A673 (cell line): ENCODE results near the gene LRRN4CL. TPM values are rescaled to one million over a fixed set of nuclear protein-coding genes. Genes with fewer than 3 reads are reported as not detected.

Source experiments
- BruUV-seq: library from RNA; stranded (reverse); fragments of 400-500 nt; replicated peaks from 2 replicates; lab custom pipeline; 2021; lab: Mats Ljungman, UMichigan
- CTCF ChIA-PET: fragments of 300-600 bp; sonication (Branson Sonifier 250); formaldehyde crosslinking; loops from one replicate; lab custom pipeline; 2022; ENCODE audit warnings: antibody characterized with exemption; lab: Charles Lee
- POLR2A ChIA-PET: fragments of 300-600 bp; sonication (Branson Sonifier 250); formaldehyde crosslinking; loops from one replicate; lab custom pipeline; 2022; ENCODE audit warnings: antibody characterized with exemption; ENCODE audit not compliant: low non-redundant PET; lab: Charles Lee
- DNase-seq: peaks from one replicate; pipeline ENCODE4 v3.0.0-alpha.2; 2015; ENCODE audit warnings: low spot score
- H3K27ac ChIP-seq: fragments of 200-600 bp; sonication (generic); 2 replicates; pipeline ENCODE4 v1.5.1; 2016; ENCODE audit warnings: mixed run types, low read depth, mild to moderate bottlenecking, mixed read lengths, antibody characterized with exemption, low read length; ENCODE audit not compliant: poor library complexity, severe bottlenecking
- H3K27me3 ChIP-seq: fragments of 200-600 bp; sonication (generic); replicated peaks from 2 replicates; pipeline ENCODE4 v1.6.1; 2017; ENCODE audit warnings: mixed run types, low read depth, mild to moderate bottlenecking, mixed read lengths, antibody characterized with exemption, low read length; ENCODE audit not compliant: insufficient read depth, poor library complexity
- H3K36me3 ChIP-seq: fragments of 200-600 bp; sonication (generic); 2 replicates; pipeline ENCODE4 v1.6.1; 2016; ENCODE audit warnings: mixed run types, mild to moderate bottlenecking, mixed read lengths, antibody characterized with exemption, low read length; ENCODE audit not compliant: insufficient read depth, poor library complexity, severe bottlenecking
- H3K4me1 ChIP-seq: fragments of 200-600 bp; sonication (generic); 2 replicates; pipeline ENCODE4 v1.6.1; 2017; ENCODE audit warnings: mixed run types, mild to moderate bottlenecking, mixed read lengths, antibody characterized with exemption, low read length; ENCODE audit not compliant: insufficient read depth, poor library complexity, severe bottlenecking
- H3K4me3 ChIP-seq: fragments of 200-600 bp; sonication (generic); 2 replicates; pipeline ENCODE4 v1.5.1; 2016; ENCODE audit warnings: low read depth, mixed run types, mild to moderate bottlenecking, mixed read lengths, low read length; ENCODE audit not compliant: poor library complexity, severe bottlenecking
- H3K9me3 ChIP-seq: fragments of 200-600 bp; sonication (generic); 2 replicates; pipeline ENCODE4 v1.6.1; 2016; ENCODE audit warnings: mixed run types, low read depth, mild to moderate bottlenecking, mixed read lengths, antibody characterized with exemption, low read length; ENCODE audit not compliant: poor library complexity, severe bottlenecking
- EZH2 ChIP-seq: fragments of 200-600 bp; sonication (generic); IDR thresholded peaks from 2 replicates; pipeline ENCODE4 v1.6.1; 2017; ENCODE audit warnings: borderline replicate concordance, low read depth, mild to moderate bottlenecking, mixed read lengths, antibody characterized with exemption, low read length; ENCODE audit not compliant: poor library complexity, severe bottlenecking
- intact Hi-C: fragments of 100-400 bp; cut with micrococcal nuclease; formaldehyde crosslinking; loops from one replicate; pipeline ENCODE4 v1.10.0; 2022; ENCODE audit not compliant: unreplicated experiment
- total RNA-seq: library from RNA; stranded (reverse); gene quantifications from 2 replicates; pipeline ENCODE4 v1.2.3, GENCODE V29; 2021
- TF ChIP-seq, protein P1 (sequence below): fragments of 300-800, 200-600 bp; sonication (generic); conservative IDR thresholded peaks from 2 replicates; pipeline ENCODE4 v1.5.1; 2017; ENCODE audit warnings: low read depth, mild to moderate bottlenecking, antibody characterized with exemption, low read length, moderate library complexity, mixed read lengths

Gene LRRN4CL
- total RNA-seq, 1 experiment from 2014 or later: 0.37 TPM

DNA sequence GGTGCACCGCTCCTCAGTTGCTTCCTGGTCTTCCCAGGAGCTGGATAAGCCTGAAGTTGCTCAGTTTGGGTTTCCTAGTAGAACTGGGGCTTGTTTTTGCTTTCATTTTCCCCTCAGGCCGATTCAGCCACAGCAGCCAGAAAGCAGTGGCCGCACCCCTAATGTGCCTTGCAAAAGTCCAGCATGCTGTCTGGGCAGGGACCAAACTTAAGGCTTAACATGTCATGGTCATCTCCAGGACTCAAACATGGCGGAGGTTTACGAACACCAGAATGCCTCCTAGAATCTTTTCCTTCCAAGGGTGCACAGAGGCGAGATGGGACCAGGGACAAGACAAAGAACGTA lies 20.6 kb upstream of the LRRN4CL start:
- no peak for DNase-seq
- Histone ChIP-seq H3K27ac (peak overlapping the region; percentile 96), H3K4me3 (peak overlapping the region; percentile 54), H3K4me1 (peaks cover 35% of the 10 kb centered on the region), H3K9me3 (no peaks in the 10 kb centered on the region), H3K36me3 (peaks cover 46% of the 10 kb centered on the region), H3K27me3 (no peaks in the 10 kb centered on the region)
- CTCF ChIA-PET: no interaction called here
- TSS peak; percentile 91 for BruUV-seq
- TF ChIP-seq, protein P1, sequence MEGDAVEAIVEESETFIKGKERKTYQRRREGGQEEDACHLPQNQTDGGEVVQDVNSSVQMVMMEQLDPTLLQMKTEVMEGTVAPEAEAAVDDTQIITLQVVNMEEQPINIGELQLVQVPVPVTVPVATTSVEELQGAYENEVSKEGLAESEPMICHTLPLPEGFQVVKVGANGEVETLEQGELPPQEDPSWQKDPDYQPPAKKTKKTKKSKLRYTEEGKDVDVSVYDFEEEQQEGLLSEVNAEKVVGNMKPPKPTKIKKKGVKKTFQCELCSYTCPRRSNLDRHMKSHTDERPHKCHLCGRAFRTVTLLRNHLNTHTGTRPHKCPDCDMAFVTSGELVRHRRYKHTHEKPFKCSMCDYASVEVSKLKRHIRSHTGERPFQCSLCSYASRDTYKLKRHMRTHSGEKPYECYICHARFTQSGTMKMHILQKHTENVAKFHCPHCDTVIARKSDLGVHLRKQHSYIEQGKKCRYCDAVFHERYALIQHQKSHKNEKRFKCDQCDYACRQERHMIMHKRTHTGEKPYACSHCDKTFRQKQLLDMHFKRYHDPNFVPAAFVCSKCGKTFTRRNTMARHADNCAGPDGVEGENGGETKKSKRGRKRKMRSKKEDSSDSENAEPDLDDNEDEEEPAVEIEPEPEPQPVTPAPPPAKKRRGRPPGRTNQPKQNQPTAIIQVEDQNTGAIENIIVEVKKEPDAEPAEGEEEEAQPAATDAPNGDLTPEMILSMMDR: no peak
- TF ChIP-seq EZH2: no peak
- POLR2A ChIA-PET: no interaction called here
- intact Hi-C loops: no loop called here

DNA sequence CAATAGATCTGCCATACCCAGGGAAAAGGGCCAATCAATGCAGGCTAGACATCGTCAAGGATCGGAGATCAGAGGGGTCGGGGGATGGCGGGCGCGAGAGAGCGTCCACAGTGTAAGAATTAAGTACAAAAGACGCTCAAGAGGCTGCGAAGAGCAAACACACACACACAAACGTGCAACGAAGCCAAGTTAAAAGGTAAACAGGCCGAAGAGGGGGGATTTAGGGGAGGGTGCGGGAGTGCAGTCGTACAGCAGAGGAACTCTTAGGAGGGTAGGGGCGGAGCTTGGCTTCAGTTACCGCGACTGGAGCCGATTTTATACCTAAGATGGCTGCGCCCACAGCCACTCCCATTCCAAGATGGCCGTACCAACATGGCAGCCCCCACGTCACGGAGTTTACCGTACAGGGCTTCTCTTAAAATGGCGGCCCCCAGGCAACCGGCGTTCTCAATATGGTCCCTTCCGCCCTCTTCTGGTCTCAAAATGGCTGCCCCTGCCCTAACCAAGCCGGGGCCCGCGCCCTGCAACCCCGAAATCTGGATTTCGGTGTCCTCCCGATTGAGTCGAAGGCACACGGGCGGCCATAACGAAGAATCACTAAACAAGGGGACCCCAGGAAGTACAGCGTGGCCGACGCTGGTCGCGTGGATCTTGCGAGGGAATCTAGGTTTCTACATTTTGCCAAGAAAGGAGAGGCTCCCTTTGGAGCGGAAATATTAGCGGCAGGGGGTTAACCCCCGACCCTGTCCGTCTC lies 20.1 kb upstream of the LRRN4CL start:
- H3K4me3 ChIP-seq: peak overlapping the region; percentile 54
- POLR2A ChIA-PET: interaction anchor here (0.5 kb wide), 1 partner anchor 36 kb away, joined by 3 read pairs; no protein-coding TSS in a partner anchor
- peak overlapping the region; percentile 96 for H3K27ac ChIP-seq
- intact Hi-C loops: loop anchor here (5.0 kb wide), 2 partner anchors 117 to 312 kb away; partner anchors contain the start of gene TUT1
- CTCF ChIA-PET: no interaction called here
- H3K27me3 ChIP-seq: no peaks in the 10 kb centered on the region
- no peaks in the 10 kb centered on the region for H3K9me3 ChIP-seq
- TF ChIP-seq, protein P1: no peak
- TF ChIP-seq EZH2: no peak
- H3K4me1 ChIP-seq: peaks cover 38% of the 10 kb centered on the region
- no TSS peak for BruUV-seq
- DNase-seq: peak; percentile 100
- peaks cover 41% of the 10 kb centered on the region for H3K36me3 ChIP-seq

DNA sequence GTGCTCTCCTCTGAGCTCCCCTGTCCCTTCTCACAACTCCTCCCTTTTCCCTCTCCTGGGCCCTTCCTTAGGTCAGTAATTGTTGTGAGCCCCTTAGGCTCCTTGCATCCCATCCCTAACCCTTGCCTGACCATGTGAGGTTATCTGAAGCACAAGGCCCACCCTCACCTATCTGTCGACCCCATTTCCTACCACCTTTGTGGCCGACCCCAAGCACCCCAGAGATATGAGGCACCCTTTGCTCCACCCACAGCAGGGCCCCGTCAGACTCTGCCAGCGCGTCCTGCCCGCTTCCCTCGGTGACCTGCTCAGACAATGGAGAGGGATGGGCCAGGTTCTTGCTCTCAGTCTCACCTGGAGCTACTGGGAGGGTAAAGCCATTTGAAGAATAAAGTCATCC lies 19.5 kb upstream of the LRRN4CL start:
- CTCF ChIA-PET: no interaction called here
- TF ChIP-seq, protein P1: no peak
- no peak for TF ChIP-seq EZH2
- POLR2A ChIA-PET: interaction anchor here (0.5 kb wide), 1 partner anchor 37 kb away, joined by 3 read pairs; no protein-coding TSS in a partner anchor
- no TSS peak for BruUV-seq
- peaks cover 38% of the 10 kb centered on the region for H3K4me1 ChIP-seq
- H3K36me3 ChIP-seq: peaks cover 36% of the 10 kb centered on the region
- intact Hi-C loops: loop anchor here (5.0 kb wide), 2 partner anchors 116 to 311 kb away; partner anchors contain the start of gene TUT1
- H3K27me3 ChIP-seq: no peaks in the 10 kb centered on the region
- no peak for DNase-seq
- no peaks in the 10 kb centered on the region for H3K9me3 ChIP-seq
- H3K27ac ChIP-seq: peak overlapping the region; percentile 96
- H3K4me3 ChIP-seq: peak overlapping the region; percentile 54
